ENCODE measurements around the gene CEMIP.

The CEMIP gene

DNA sequence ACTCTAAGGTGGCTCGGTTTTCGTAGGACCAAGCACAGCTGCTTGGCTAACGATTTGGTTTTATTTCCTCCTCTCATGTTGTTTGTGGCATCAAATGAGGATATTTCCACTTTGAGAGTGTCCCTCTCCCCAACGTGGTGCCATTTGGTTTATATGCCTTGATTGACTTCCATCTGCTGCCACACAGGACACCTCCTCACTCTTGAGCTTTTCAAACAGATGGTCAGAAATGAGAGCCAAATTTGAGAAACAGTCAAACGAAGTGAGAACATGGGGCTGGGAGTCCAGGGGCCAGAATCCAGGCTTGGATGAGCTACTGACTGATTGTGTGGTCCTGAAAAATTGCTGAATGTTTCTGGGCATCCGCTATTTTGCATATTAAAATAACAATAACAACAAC, 43.5 kb downstream of the CEMIP start:
- no peak for DNase-seq
- Histone ChIP-seq H3K4me1 (no peaks in the 10 kb centered on the region), H3K4me3 (ENCODE audit: low read depth, low read length) (no peak overlapping the region), H3K27me3 (no peaks in the 10 kb centered on the region), H3K36me3 (no peaks in the 10 kb centered on the region), H3K9me3 (no peaks in the 10 kb centered on the region)
- TF ChIP-seq, protein P1, sequence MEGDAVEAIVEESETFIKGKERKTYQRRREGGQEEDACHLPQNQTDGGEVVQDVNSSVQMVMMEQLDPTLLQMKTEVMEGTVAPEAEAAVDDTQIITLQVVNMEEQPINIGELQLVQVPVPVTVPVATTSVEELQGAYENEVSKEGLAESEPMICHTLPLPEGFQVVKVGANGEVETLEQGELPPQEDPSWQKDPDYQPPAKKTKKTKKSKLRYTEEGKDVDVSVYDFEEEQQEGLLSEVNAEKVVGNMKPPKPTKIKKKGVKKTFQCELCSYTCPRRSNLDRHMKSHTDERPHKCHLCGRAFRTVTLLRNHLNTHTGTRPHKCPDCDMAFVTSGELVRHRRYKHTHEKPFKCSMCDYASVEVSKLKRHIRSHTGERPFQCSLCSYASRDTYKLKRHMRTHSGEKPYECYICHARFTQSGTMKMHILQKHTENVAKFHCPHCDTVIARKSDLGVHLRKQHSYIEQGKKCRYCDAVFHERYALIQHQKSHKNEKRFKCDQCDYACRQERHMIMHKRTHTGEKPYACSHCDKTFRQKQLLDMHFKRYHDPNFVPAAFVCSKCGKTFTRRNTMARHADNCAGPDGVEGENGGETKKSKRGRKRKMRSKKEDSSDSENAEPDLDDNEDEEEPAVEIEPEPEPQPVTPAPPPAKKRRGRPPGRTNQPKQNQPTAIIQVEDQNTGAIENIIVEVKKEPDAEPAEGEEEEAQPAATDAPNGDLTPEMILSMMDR (IDR thresholded peaks at IDR 0.05; ENCODE audit: low read depth, low read length) = no peak

DNA sequence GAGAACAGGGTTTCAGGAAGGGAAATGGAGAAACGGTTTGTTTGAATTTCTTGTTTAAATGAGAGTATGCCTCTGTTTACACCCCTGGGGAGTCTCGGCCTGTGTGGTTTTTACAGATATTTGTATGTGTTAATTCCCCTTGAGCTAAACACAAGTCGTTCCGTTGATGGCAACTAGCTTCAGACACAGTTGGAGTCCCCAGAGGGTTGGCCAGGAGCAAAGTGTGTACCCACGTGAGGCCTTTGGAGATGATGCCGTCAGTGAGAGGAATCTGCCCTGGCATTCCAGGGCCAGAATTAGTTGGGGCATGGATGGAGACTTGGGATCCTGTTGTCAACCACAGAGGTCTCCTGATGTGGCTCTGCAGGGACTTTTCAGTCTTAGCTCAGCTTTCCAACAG, 44.0 kb downstream of the CEMIP start:
- no peak overlapping the region for H3K4me3 ChIP-seq (ENCODE audit: low read depth, low read length)
- no peaks in the 10 kb centered on the region for H3K4me1 ChIP-seq
- no peaks in the 10 kb centered on the region for H3K27me3 ChIP-seq
- H3K9me3 ChIP-seq = no peaks in the 10 kb centered on the region
- no peak for DNase-seq
- TF ChIP-seq, protein P1 (IDR thresholded peaks at IDR 0.05; ENCODE audit: low read depth, low read length) = no peak
- H3K36me3 ChIP-seq = no peaks in the 10 kb centered on the region

DNA sequence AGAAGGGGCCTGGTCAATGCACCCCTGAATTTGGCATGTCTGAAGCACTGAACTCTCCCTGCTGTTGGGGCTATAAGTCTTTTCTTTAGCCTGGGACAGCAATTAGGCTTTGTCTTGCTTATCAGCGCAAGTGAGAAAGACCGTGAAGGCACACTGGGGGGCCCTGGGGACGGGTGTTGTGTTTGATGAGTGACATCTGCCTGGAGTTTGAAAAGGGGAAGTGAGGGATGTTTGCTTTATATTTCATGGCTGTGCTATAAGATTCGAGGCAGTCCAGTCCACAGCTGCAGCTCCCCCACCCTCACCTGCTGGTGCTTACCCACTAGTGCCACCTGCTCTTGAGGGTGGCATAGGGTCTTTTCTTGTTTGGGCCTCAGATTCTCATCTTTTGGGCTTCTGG, 44.8 kb downstream of the CEMIP start:
- Histone ChIP-seq H3K4me3 (ENCODE audit: low read depth, low read length) (no peak overlapping the region), H3K9me3 (no peaks in the 10 kb centered on the region), H3K36me3 (no peaks in the 10 kb centered on the region), H3K4me1 (no peaks in the 10 kb centered on the region), H3K27me3 (no peaks in the 10 kb centered on the region)
- DNase-seq = no peak
- TF ChIP-seq, protein P1 (IDR thresholded peaks at IDR 0.05; ENCODE audit: low read depth, low read length) = no peak

DNA sequence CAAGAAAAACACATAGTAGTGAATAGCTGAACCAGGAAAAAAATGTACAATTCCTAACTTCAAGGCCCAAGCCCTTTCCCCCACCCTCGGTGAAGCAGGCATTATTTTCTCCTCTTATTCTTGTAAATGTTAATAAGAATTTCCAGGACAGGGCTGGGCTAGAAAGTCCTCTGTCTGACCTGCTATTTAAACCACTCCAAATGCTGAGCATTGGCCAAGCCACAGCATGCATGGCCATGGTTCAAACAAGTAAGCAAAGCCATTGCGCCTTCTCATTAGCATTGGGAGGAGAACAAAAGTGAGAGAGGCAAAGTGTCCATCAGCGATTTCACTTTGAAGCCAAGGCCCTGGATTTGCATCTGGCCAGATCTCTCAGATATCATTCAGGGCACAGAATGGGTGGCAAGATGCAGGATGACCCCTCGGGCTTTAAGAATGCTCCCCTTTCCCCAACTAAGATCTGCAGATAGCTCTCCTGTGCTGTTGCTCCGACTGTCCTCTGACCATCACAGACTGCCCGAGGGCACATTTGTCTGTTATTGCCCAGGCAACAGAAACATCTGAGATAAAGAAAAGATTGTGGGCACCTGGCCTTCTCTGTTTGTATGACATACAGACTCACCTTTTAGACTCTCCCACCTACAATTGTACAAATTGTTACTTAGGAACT, 46.3 kb downstream of the CEMIP start:
- no peaks in the 10 kb centered on the region for H3K9me3 ChIP-seq
- H3K4me1 ChIP-seq = no peaks in the 10 kb centered on the region
- H3K4me3 ChIP-seq (ENCODE audit: low read depth, low read length) = no peak overlapping the region
- TF ChIP-seq, protein P1 (IDR thresholded peaks at IDR 0.05; ENCODE audit: low read depth, low read length) = no peak
- H3K36me3 ChIP-seq = no peaks in the 10 kb centered on the region
- H3K27me3 ChIP-seq = no peaks in the 10 kb centered on the region
- no peak for DNase-seq

DNA sequence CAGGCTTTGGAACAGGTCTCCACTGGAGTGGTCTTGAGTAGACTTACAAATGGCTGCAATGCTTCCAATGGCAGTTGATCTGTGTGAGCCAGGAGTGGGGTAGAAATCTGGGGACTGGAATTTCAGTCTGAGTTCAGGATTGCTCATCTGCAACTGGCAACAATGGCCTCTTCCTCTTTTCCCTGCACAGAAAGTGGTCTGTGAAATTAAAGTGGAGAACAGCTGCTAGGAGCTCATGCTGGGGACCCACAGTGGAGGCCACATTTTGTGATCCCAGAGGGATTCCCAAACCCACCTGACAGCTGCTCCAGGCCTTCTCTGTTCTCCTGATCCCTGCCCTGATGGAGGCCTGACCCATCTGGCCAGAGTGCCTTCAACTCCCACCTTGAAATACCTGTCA, 49.6 kb downstream of the CEMIP start:
- H3K4me1 ChIP-seq = no peaks in the 10 kb centered on the region; the same call in 1 of the 2 replicates
- TF ChIP-seq, protein P1 (IDR thresholded peaks at IDR 0.05; ENCODE audit: low read depth, low read length) = no peak
- no peak for DNase-seq

DNA sequence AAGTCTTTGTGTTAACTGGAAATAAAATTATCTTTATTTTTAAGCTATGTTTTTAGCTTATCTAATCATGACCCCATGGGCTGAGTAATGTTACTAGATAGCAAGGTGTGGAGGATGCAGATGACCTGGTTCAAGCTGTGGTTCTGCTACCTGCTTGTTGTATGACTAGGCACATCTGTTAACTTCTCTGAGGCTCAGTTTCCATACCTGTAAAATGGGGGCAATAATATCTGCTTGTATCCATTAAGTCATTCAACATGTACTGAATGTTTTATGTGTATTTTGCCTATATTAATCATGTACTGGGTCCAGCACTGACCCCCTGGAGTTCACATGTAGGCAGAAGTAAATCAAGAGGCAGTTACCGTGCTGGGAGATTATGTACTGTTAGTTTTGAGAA, 51.5 kb downstream of the CEMIP start:
- TF ChIP-seq, protein P1 (IDR thresholded peaks at IDR 0.05; ENCODE audit: low read depth, low read length) = no peak
- H3K36me3 ChIP-seq = no peaks in the 10 kb centered on the region
- no peak overlapping the region for H3K4me3 ChIP-seq (ENCODE audit: low read depth, low read length)
- H3K4me1 ChIP-seq = no peaks in the 10 kb centered on the region; the same call in 1 of the 2 replicates
- no peaks in the 10 kb centered on the region for H3K27me3 ChIP-seq
- DNase-seq = no peak
- no peaks in the 10 kb centered on the region for H3K9me3 ChIP-seq

More for the DNA sequence above, 49.6 kb downstream of the CEMIP start:
- H3K36me3 ChIP-seq = no peaks in the 10 kb centered on the region
- no peaks in the 10 kb centered on the region for H3K27me3 ChIP-seq
- H3K4me3 ChIP-seq (ENCODE audit: low read depth, low read length) = no peak overlapping the region
- no peaks in the 10 kb centered on the region for H3K9me3 ChIP-seq
